Activated CD4-positive, CD25-positive, alpha-beta regulatory T cell treated with anti-CD3 and anti-CD28 coated beads, Interleukin-2, amount 50 U/mL, for 16 hours (primary cell): Measurements from ENCODE around the gene PRPH.
"Not testable (repeated sequence)": the region's sequence is repeated elsewhere in the genome, so short reads cannot be mapped to it uniquely, and the experiment has no call there.

Source experiments
- DNase-seq: peaks from one replicate; pipeline ENCODE4 v3.0.0-alpha.2; 2020; ENCODE audit warnings: low read depth, low spot score

The PRPH gene

DNA sequence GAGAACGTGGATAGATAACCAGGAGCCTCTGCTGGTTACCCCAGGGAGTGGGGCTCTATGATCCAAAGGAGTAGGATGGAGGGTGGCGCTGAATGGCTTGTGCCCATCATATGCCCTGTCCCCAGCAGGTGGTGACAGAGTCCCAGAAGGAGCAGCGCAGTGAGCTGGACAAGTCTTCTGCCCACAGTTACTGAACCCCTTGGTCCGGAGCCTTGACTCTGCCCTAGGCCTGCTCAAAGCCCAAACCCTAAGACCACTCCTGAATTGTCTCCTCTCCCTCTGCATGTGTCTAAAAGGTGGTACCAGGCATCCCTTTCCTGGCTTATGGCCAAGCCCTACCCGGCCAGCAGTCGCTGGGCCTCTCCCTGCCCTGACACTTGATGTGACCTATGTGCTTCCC, 3.2 kb downstream of the PRPH start:
- no peak for DNase-seq

DNA sequence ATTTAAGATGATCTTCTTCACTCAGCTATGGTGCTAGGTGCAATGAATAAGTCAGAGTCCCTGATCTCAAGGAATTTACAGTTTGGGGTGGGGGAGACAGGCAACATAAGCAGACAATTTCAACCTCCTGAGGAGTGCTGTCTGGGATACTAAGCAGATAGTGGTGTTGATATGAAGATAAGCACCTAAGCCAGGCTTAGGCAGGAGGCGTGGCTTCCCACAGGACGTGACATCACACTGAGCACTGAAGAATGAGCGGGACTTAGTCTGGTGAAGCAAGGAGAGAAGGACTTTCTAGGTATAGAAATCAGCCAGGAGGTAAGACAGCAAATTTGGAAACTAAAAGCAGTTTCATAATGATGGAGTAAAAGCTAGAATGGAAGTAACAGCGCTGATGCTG, 6.8 kb downstream of the PRPH start:
- no peak for DNase-seq

DNA sequence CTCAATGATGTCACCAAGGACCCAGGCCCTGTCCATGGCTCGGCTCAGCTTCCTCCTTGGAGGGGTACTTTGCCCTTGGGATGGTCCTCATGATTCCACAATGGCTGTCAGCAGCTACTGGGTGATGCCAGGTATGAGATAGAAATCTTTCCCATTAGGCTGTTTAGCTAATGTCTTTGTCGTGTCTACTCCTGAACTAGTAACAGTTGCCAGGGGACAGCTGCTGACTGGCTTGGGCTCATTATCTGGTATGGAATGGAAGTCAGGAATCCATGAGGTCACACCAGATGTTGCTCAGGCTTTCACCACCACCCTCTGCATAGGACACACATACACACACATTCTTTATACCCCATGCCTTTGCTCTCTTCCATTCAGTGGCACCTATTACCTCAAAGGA, 9.2 kb downstream of the PRPH start:
- no peak for DNase-seq

DNA sequence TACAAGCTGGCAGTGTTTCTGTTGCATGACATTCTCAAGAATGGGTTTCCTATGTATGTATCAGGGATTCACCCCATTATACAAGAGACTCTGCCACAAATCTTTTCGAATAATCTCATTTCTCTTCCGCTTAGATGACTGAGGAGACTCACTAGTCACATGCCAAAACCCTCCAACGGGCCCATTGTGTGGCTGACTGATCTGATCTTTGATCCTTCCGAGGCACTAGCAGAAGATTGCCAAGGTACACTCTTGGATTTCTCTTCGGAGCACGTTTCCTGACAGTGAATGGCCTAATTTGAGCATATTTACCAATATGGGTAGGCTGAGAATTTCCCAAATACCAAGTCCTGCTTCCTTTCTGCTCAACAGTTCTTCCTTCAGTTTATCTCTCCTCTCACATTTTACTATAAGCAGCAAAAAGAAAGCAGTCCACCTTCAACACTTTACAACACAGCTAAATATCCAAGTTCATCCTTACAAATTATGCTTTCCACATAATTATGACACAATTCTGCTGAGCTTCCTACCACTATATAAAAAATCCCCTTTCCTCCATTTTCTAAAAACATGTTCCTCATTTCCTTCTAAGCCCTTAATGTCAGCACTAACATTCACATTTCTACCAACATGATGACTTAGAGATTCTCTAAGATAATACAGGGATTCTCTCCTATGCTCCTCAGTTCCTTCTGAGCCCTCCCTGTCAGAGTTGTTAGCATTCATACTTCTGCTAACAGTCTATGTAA, 11.0 kb downstream of the PRPH start:
- DNase-seq, result no peak

DNA sequence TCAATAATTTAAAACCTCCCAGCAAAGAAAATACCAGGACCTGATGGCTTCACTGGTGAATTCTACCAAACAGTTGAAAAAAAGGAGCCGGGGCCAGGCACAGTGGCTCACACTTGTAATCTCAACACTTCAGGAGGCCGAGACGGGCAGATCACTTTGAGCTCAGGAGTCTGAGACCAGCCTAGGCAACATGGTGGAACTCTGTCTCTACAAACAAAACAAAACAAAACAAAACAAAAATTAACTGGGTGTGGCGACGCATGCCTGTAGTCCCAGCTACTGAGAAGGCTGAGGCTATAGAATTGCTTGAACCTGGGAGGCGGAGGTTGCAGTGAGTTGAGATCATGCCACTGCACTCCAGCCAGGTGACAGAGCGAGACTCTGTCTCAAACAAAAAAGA, 14.4 kb downstream of the PRPH start:
- no peak for DNase-seq

DNA sequence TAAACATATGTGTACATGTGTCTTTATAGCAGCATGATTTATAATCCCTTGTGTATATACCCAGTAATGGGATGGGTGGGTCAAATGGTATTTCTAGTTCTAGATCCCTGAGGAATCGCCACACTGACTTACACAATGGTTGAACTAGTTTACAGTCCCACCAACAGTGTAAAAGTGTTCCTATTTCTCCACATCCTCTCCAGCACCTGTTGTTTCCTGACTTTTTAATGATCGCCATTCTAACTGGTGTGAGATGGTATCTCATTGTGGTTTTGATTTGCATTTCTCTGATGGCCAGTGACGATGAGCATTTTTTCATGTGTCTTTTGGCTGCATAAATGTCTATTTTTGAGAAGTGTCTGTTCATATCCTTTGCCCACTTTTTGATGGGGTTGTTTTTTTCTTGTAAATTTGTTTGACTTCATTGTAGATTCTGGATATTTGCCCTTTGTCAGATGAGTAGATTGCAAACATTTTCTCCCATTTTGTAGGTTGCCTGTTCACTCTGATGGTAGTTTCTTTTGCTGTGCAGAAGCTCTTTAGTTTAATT, 15.6 kb downstream of the PRPH start:
- not testable (repeated sequence) for DNase-seq

DNA sequence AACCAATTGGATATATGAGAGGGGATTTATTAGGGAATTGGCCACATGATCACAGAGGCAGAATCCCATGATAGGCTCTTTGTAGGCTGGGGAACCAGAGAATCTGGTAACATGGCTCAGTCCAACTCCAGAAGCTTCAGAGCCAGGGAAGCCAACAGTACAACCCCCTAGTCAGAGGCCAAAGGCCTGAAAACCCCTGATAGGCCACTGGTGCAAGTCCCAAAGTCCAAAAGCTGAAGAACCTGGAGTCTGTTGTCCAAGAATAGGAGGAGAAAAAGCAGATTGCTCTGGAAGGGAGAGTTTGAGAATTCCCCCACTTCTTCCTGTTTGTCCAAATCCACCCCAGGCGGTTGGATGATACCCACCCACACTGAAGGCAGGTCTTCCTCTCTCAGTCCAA, 19.9 kb downstream of the PRPH start:
- no peak for DNase-seq

DNA sequence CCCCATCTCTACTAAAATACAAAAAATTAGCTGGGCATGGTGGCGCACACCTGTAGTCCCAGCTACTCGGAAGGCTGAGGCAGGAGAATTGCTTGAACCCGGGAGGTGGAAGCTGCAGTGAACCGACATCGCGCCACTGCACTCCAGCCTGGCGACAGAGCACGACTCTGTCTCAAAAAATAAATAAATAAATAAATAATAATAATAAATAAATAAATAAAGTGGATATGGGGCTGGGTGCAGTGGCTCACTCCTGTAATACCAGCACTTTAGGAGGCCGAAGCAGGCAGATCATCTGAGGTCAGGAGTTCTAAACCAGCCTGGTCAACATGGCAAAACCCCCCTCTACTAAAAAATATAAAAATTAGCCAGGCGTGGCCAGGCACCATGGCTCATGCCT, 22.2 kb downstream of the PRPH start:
- not testable (repeated sequence) for DNase-seq

DNA sequence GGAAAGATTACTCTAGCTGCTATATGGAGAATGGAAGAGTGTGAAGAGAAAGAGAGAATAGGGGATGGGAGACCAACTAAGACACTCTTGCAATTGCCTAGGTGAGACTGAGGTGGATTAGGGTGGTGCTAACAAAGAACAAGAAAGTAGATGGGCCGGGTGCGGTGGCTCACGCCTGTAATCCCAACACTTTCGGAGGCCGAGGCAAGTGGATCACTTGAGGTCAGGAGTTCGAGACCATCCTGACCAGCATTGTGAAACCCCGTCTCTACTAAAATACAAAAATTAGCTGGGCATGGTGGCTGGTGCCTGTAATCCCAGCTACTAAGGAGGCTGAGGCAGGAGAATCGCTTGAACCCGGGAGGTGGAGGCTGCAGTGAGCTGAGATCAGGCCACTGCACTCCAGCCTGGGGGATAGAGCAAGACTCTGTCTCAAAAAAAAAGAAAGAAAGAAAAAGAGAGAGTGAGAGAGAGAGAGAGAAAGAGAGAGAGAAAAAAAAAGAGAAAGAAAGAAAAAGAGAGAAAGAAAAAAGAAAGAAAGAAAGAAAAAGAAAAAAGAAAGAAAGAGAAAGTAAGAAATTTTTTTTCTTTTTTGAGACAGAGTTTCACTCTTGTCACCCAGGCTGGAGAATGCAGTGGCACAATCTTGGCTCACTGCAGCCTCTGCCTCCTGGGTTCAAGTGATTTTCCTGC, 25.6 kb downstream of the PRPH start:
- not testable (repeated sequence) for DNase-seq

DNA sequence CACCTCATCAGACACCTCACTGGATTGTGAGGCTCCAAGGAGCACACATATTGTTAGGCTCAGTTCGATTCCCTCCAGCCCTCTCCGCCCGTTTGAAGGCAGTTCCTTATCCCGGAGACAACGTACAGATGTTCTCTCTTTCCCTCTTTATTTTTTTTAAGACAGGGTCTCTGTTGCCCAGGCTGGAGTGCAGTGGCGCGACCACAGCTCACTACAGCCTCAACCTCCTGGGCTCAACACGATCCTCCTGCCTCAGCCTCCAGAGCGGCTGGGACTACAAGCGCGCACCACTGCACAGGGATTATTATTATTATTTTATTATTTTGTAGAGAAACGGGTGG, 27.4 kb downstream of the PRPH start:
- DNase-seq, result no peak

DNA sequence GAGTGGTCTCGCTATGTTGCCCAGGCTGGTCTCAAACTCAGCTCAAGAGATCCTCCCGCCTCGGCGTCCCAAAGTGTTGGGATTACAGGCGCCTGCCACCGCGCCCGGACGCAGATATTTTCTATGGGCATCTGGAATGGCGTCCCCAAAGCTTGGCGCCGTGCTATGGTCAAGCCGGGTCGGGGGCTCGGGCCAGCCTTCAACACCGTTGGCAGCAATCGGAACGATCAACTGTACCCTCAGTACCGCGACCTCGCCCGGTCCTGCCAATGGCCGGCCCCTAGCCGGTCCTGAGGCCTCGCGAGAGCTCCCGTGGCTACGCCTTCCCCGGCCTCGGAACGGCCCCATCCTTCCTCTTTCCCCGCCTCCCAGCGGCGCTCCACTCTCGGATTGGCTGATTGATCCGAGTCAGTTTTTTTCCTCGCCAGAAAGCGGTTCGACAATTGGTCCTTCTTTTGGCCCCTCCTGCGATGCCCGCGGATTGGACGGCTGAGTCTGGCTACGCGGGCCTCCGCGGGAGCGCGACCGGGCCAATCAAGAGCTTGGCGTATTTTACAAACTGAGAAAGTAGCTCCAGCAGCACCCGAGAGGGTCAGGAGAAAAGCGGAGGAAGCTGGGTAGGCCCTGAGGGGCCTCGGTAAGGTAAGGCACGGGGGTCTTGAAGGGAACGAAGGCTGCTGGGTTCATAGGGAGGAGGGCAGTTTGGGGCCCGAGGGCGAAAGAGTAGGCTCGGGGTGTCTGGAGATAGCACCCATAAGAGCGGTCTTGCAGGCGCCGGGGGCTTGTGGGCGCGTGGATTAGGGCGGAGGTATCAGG, 28.0 kb downstream of the PRPH start, which contains the start of gene TROAP:
Gene TROAP, plus strand, starts transcription at position 548 of the 816 bp plus-strand sequence. CDS start 354 bp downstream, outside the sequence.
- DNase-seq, result peak; percentile 96

DNA sequence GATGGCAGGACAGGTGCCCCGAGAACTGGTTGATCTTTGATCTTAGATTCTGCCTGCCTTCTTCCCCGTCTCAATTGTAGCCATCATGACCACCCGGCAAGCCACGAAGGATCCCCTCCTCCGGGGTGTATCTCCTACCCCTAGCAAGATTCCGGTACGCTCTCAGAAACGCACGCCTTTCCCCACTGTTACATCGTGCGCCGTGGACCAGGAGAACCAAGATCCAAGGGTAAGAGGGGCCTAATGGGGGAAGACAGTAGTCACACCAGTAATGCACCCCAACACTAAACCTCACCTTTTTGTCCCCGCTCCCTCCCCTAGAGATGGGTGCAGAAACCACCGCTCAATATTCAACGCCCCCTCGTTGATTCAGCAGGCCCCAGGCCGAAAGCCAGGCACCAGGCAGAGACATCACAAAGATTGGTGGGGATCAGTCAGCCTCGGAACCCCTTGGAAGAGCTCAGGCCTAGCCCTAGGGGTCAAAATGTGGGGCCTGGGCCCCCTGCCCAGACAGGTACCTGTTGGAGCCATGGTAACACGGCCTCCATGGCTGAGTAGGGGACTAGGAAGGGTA, 28.7 kb downstream of the PRPH start:
- no peak for DNase-seq

DNA sequence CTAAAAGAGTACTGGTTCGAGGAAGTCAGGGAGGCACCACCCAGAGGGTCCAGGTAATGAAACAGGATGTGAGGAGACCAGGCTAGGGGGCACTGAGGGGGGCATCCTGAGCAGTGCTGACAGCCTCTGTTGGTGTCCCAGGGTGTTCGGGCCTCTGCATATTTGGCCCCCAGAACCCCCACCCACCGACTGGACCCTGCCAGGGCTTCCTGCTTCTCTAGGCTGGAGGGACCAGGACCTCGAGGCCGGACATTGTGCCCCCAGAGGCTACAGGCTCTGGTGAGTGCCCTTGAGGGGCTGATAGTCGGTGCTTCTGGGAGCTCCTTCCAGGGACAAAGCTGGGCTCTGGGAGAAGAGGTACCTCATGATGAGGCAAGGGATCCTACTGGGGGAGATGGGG, 30.7 kb downstream of the PRPH start:
- DNase-seq, result no peak

DNA sequence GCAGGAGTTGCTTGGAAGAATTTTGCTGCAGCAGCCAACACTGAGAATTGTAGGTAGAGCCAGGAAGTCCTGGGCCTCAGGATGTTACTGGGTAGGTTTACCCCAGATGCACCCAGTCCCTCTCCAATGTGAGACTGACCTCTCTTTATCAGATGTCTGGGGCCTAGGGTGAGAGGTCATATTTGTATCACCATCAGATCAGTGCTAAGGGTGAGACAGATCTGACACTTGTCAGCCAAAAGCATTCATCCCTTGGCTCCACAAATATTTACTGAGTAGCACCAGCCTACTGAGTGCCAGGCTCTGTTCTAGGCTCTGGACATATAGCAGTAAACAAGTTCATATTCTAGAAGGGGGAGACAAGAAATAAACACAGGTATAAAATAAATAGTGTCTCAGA, 32.4 kb downstream of the PRPH start:
- DNase-seq, result no peak

DNA sequence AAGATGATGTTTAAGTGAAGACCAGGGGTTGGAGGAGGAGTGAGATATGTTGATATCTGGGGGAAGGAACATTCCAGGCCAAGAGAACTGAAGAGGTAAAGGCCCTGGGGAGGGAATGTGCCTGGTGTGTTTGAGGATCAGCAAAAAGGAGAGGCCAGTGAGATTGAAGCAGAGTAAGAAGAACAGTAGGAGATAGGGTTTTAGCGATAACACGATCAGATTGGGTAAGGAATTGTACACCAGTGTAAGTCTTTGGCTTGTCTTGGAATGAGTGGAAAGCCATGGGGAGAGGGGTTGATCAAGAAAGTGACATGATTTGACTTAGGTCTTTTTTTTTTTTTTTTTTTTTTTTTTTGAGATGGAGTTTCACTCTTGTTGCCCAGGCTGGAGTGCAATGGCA, 32.9 kb downstream of the PRPH start:
- no peak for DNase-seq

DNA sequence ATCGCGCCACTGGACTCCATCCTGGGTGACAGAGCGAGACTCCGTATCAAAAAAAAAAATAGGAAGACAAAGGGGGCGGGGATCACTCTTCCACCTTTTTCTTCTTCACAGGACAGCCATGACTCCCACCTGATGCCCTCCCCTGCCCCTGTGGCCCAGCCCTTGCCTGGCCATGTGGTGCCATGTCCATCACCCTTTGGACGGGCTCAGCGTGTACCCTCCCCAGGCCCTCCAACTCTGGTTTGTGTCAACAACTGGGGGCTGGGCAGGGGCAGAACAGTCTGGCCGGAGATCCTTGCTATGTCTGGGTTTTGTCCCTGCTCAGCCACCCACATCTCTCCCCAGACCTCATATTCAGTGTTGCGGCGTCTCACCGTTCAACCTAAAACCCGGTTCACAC, 33.9 kb downstream of the PRPH start:
- DNase-seq, result no peak

DNA sequence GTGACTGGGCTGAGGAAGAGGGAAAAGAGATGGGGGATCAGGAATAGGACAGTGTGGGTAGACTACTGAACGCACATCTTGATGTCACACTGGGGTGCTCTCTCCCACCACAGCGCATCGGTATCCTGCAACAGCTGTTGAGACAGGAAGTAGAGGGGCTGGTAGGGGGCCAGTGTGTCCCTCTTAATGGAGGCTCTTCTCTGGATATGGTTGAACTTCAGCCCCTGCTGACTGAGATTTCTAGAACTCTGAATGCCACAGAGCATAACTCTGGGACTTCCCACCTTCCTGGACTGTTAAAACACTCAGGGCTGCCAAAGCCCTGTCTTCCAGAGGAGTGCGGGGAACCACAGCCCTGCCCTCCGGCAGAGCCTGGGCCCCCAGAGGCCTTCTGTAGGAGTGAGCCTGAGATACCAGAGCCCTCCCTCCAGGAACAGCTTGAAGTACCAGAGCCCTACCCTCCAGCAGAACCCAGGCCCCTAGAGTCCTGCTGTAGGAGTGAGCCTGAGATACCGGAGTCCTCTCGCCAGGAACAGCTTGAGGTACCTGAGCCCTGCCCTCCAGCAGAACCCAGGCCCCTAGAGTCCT, 35.2 kb downstream of the PRPH start:
- DNase-seq, result no peak

DNA sequence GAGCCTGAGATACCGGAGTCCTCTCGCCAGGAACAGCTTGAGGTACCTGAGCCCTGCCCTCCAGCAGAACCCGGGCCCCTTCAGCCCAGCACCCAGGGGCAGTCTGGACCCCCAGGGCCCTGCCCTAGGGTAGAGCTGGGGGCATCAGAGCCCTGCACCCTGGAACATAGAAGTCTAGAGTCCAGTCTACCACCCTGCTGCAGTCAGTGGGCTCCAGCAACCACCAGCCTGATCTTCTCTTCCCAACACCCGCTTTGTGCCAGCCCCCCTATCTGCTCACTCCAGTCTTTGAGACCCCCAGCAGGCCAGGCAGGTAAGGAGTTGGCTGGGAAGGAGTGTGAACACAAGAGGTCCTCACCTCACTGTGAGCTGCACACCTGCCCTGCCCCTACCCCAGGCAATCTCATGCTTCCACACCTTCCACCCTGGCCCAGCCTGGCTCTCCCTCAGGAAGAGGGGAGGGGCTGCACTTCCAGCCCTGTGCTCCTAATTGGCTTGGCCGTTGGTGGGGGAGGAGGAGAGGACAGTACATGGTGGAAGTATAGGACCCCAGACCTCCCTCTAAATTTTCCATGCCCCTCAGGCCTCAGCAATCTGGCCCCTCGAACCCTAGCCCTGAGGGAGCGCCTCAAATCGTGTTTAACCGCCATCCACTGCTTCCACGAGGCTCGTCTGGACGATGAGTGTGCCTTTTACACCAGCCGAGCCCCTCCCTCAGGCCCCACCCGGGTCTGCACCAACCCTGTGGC, 35.9 kb downstream of the PRPH start:
- no peak for DNase-seq

DNA sequence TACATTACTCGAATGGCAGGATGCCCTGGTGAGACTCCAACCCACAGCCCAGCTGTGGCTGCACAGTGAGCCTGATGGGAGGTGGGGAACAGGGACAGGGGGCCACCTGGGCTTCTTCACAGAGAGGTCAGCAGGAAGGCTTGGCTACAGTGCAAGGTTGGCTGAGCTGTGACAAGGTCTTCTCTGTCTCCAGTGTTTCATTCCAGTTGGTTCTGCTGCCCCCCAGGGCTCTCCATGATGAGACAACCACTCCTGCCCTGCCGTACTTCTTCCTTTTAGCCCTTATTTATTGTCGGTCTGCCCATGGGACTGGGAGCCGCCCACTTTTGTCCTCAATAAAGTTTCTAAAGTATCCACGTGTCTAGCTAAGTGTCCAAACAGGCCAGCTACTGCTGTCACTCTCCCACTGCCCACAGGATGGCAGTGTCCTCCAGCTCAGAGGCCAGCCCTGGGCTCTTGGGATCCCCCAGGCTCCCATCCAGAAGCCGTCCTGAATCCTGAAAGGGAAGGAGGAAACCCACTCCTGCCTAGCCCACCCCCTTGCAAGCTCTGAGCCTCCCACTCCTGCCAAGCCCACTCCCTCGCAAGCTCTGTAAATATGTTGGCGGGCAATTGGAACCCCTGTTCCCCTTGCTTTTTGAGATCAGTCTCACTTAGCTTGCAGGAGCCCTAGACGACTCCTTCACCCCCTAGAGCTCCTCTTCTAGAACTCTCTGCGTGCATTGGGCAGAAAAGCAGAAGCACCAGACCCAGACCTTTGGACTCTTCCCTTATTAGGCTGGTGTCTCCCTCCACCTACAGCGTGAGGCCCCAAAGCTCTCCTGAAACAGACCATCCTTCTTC, 36.7 kb downstream of the PRPH start:
- no peak for DNase-seq

DNA sequence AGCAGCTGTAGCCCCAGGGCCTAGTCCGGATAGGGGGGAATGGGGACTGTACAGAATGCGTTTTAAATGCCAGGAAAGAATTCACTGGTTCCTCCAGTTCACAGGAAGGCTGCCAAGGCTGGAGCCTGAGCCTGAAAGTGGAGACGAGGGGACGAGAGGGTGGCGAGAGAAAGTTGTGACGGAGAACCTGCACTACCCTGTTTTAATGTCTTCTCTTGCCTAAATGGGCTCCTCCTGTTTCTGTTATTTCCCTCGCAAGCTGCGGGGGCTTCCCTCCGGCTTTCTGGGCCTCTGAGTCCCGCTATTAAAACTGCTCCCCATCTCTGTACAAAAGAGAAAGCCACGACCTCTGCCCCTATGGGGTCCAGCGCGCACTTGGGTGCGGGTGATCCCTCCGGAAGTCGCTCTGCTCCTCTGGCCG, 37.5 kb downstream of the PRPH start:
- DNase-seq, result no peak
